ES-I3 (cell line): ENCODE measurements around the gene INSIG1.

Experiments used
- H3K36me3 ChIP-seq: 2 replicates; pipeline ENCODE4 v1.6.1; 2013; ENCODE audit warnings: mild to moderate bottlenecking, low read length, control low read depth, moderate library complexity; ENCODE audit not compliant: insufficient read depth
- H3K4me1 ChIP-seq: 2 replicates; pipeline ENCODE4 v1.6.1; 2013; ENCODE audit warnings: mild to moderate bottlenecking, control low read depth, low read length; ENCODE audit not compliant: insufficient read depth
- H3K9ac ChIP-seq: 2 replicates; pipeline ENCODE4 v1.6.1; 2013; ENCODE audit warnings: low read depth, mild to moderate bottlenecking, low read length, moderate library complexity
- H3K9me3 ChIP-seq: 2 replicates; pipeline ENCODE4 v1.6.1; 2013; ENCODE audit warnings: mild to moderate bottlenecking, low read length, moderate library complexity; ENCODE audit not compliant: control insufficient read depth, insufficient read depth

The INSIG1 gene

GRCh38 chr7:155274633-155275355, 22.9 kb upstream of the INSIG1 start:
- Histone ChIP-seq H3K4me1 (no peaks in the 10 kb centered on the region), H3K9ac (no peak overlapping the region), H3K36me3 (no peaks in the 10 kb centered on the region), H3K9me3 (no peaks in the 10 kb centered on the region)

GRCh38 chr7:155276042-155276799, 21.5 kb upstream of the INSIG1 start:
- no peak overlapping the region for H3K9ac ChIP-seq
- no peaks in the 10 kb centered on the region for H3K36me3 ChIP-seq
- no peaks in the 10 kb centered on the region for H3K4me1 ChIP-seq
- no peaks in the 10 kb centered on the region for H3K9me3 ChIP-seq

- Histone ChIP-seq H3K4me1 (no peaks in the 10 kb centered on the region), H3K9ac (no peak overlapping the region), H3K36me3 (no peaks in the 10 kb centered on the region), H3K9me3 (no peaks in the 10 kb centered on the region)
Measured at GRCh38 chr7:155276800-155277375, 20.8 kb upstream of the INSIG1 start.

GRCh38 chr7:155277385-155277994, 20.2 kb upstream of the INSIG1 start:
- no peaks in the 10 kb centered on the region for H3K4me1 ChIP-seq
- no peak overlapping the region for H3K9ac ChIP-seq

GRCh38 chr7:155278921-155279320, 18.8 kb upstream of the INSIG1 start:
- Histone ChIP-seq H3K9ac (no peak overlapping the region), H3K9me3 (no peaks in the 10 kb centered on the region)

More at GRCh38 chr7:155277385-155277994, 20.2 kb upstream of the INSIG1 start:
- H3K36me3 ChIP-seq: no peaks in the 10 kb centered on the region
- no peaks in the 10 kb centered on the region for H3K9me3 ChIP-seq

GRCh38 chr7:155279787-155280445, 17.8 kb upstream of the INSIG1 start:
- no peaks in the 10 kb centered on the region for H3K9me3 ChIP-seq
- H3K9ac ChIP-seq: no peak overlapping the region
- H3K4me1 ChIP-seq: no peaks in the 10 kb centered on the region

More at GRCh38 chr7:155278921-155279320, 18.8 kb upstream of the INSIG1 start:
- Histone ChIP-seq H3K36me3 (no peaks in the 10 kb centered on the region), H3K4me1 (no peaks in the 10 kb centered on the region)

GRCh38 chr7:155280446-155281397, 17.0 kb upstream of the INSIG1 start:
- Histone ChIP-seq H3K9ac (no peak overlapping the region), H3K4me1 (no peaks in the 10 kb centered on the region), H3K9me3 (no peaks in the 10 kb centered on the region), H3K36me3 (no peaks in the 10 kb centered on the region)

More at GRCh38 chr7:155279787-155280445, 17.8 kb upstream of the INSIG1 start:
- no peaks in the 10 kb centered on the region for H3K36me3 ChIP-seq

GRCh38 chr7:155281398-155281969, 16.2 kb upstream of the INSIG1 start:
- no peaks in the 10 kb centered on the region for H3K4me1 ChIP-seq
- no peak overlapping the region for H3K9ac ChIP-seq
- H3K36me3 ChIP-seq: no peaks in the 10 kb centered on the region
- no peaks in the 10 kb centered on the region for H3K9me3 ChIP-seq

GRCh38 chr7:155282671-155283070, 15.0 kb upstream of the INSIG1 start:
- no peaks in the 10 kb centered on the region for H3K9me3 ChIP-seq
- no peaks in the 10 kb centered on the region for H3K4me1 ChIP-seq
- no peak overlapping the region for H3K9ac ChIP-seq

GRCh38 chr7:155283565-155284194, 14.0 kb upstream of the INSIG1 start:
- Histone ChIP-seq H3K36me3 (no peaks in the 10 kb centered on the region), H3K9me3 (no peaks in the 10 kb centered on the region), H3K9ac (no peak overlapping the region), H3K4me1 (no peaks in the 10 kb centered on the region)

More at GRCh38 chr7:155282671-155283070, 15.0 kb upstream of the INSIG1 start:
- H3K36me3 ChIP-seq: no peaks in the 10 kb centered on the region

- Histone ChIP-seq H3K4me1 (no peaks in the 10 kb centered on the region), H3K9ac (no peak overlapping the region), H3K9me3 (no peaks in the 10 kb centered on the region), H3K36me3 (no peaks in the 10 kb centered on the region)
Measured at GRCh38 chr7:155284496-155285274, 13.0 kb upstream of the INSIG1 start.

- no peaks in the 10 kb centered on the region for H3K4me1 ChIP-seq
- no peak overlapping the region for H3K9ac ChIP-seq
- no peaks in the 10 kb centered on the region for H3K36me3 ChIP-seq
- H3K9me3 ChIP-seq: no peaks in the 10 kb centered on the region
Measured at GRCh38 chr7:155285423-155285822, 12.3 kb upstream of the INSIG1 start.
